ENCODE results near the gene CAD.
"Not testable (repeated sequence)": the region's sequence is repeated elsewhere in the genome, so short reads cannot be mapped to it uniquely, and the experiment has no call there.

The CAD gene

DNA sequence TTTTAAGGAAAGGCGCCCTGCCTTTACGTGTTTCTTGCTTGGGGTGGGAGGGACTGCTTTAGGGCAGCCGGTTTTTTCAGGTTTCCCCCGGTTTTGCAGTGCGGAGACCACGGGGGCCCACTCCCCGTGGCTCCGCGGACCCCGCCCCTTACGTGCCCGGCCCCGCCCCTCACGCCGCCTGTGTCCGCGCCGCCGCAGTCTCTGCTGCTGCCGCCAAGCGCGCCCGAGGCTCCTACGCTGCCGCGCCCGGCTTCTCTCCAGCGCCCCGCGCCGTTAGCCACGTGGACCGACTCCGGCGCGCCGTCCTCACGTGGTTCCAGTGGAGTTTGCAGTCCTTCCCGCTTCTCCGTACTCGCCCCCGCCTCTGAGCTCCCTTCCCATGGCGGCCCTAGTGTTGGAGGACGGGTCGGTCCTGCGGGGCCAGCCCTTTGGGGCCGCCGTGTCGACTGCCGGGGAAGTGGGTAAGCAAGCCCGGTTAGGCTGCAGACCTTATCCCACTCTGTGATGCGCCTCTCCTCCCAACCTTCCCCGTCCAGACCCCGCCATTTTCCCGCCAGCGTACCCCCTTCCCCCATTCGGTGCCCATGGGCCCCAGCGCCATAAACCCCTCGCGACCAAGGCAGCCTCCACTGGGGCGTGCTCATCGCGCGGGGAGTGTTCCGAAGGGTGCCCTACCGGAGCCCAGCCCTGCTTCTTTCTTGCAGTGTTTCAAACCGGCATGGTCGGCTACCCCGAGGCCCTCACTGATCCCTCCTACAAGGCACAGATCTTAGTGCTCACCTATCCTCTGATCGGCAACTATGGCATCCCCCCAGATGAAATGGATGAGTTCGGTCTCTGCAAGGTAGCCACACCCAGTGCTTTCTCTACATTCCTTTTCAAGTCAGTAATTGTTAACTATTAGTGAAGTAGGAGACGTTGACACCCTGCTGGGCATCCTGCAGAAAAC lies at the start of gene CAD:
Gene CAD (plus strand): TSS at position 197 of the 949 bp plus-strand sequence. CDS start 183 bp downstream, at position 380.
- DNase-seq (ENCODE audit: low read depth, low spot score): peak; percentile 78

DNA sequence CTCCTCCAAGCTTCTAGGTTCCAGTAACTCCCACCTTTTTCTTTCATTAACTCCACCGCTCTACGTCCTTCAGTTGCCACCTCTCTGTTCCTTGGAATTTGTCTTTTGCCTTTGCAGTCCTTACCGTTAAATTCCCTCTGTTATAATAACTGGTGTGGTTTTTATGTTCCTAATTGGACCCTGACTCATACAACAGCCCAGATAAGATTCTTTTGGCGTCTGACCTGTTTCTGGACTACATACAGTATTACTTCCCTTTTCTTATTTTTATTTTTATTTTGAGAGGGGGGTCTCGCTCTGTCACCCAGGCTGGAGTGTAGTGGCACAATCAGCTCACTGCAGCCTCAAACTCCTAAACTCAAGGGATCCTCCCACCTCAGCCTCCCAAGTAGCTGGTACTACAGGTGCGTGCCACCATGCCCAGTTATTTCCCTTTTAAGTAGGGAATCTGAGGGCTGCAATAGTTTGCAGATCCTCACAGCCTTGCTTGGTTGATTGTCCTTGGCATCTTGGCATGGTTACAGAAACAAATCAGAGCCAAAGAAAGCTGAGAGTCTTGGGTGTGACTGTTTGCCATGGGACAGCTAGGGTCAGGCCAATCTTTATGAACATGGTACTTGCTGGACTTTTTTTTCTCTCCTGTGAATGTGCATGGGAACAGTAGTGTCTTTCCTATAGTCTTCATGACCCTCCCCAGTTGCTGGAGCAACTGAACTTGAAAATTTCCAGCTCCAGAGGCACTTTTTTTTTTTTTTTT lies 46.4 kb upstream of the CAD start:
- DNase-seq (ENCODE audit: low read depth, low spot score): no peak

DNA sequence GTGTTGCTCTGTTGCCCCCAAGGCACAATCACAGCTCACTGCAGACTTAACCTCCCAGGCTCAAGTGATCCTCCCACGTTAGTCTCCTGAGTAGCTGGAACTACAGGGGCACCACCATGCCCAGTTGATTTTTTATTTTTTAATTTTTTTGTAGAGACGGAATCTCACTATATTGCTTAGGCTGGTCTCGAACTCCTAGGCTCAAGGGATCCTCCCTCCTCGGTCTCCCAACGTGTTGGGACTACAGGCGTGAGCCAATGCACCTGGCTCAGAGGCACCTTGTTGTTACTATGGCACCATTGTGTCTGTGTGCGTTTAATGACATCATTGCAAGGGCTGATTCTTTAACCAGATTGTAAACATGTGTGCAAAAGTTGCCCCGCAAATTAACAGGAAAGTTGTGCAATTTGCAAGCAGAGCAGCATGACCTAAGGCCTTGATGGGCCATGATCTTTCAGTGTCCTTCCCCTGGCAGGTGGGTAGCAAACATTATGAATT lies 45.8 kb upstream of the CAD start:
- no peak for DNase-seq (ENCODE audit: low read depth, low spot score)

DNA sequence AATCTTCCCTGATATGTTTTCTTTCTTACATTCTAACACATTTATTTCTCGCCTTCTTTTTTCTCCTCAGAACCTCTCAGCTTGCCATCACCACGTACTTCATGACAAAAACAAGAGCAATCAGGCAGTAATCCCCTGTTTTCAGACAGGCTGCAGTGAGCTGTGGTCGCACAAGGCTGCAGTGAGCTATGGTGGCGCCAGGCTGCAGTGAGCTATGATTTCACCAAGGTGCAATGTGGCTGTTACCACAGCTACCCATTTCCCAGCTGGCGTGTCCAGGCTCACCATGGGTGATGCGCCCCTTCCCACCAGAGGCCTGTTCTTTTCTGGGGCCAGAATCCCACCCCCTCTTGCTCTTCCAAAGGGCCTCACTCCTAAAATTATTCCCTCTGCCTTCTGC lies 42.5 kb upstream of the CAD start:
- no peak for DNase-seq (ENCODE audit: low read depth, low spot score)

DNA sequence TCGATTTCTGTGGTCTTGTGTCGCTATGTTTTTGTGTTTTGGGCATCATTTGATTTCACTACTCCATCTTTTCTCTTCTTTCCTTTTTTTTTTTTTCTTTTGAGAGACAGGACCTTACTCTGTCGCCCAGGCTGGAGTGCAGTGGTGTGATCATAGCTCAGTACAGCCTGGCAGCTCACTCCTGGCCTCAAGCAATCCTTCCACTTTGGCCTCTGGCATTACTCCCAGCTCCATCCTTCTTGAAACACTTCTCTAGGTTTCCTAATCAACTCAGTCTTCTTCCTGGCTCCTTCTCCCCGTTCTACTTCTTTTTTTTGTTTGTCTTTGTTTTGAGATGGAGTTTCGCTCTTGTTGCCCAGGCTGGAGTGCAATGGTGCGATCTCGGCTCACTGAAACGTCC lies 41.8 kb upstream of the CAD start:
- no peak for DNase-seq (ENCODE audit: low read depth, low spot score)

DNA sequence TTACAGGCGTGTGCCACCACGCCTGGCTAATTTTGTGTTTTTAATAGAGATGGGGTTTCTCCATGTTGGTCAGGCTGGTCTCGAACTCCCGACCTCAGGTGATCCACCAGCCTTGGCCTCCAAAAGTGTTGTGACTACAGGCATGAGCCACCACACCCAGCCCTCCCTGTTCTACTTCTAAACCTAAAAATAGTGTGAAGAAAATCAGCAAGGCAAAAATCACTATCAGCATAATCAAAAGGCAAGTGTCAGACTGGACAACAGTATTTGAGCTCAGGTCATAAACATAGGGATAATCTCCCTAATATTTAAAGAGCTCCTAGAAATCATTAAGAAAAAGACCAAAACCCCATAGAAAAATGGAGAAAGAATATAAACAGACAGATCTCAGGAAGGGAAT lies 41.4 kb upstream of the CAD start:
- not testable (repeated sequence) for DNase-seq (ENCODE audit: low read depth, low spot score)

DNA sequence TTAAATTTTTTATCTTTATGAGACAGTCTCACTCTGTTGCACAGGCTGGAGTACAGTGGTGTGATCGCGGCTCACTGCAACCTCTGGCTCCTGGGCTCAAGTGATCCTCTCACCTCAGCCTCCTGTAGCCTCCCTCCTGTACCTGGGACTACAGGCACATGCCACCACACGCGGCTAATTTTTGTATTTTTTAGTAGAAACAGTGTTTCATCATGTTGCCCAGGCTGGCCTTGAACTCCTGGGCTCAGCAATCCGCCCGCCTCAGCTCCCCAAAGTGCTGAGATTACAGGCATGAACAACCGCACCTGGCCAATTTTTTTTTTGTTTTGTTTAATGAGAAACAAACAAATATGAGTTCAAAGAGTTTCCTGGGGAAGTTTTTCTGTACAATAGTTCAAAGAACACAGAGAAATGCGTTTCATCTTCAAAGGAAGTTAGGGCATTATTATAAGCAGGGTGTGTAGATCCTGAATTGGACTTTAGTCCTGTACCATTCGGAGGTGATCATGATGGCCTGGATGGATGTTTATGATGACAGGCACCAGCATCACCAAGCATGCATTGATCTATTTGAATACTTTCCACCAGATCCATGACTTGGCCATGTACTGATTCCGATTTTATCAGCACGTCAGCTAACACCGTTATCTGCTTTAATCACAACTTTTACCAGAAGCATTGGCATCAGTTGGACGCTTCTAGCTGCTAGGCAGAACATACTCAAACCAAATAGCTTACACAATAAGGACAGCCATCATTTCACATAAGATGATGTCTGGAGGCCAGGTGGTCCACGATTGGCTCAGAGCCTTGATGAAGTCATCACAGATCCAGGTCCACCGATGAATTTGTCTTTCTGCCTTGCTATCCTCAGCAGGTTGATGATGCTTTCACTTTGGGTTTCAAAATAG lies 39.5 kb upstream of the CAD start:
- DNase-seq (ENCODE audit: low read depth, low spot score): no peak

DNA sequence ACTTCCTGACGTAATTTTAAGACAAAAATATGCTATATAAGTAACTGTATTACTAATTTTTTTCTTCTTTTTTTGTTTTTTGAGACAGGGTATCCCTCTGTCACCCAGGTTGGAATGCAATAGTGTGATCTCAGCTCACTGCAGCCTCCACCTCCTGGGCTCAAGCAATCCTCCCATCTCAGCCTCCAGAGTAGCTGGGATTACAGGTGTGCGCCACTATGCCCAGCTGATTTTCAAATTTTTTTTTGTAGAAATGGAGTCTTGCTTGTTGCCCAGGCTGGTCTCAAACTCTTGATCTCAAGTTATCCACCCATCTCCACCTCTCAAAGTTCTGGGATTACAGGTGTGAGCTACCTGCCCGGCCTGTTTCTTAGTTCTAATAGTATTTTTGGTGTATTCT lies 38.7 kb upstream of the CAD start:
- DNase-seq (ENCODE audit: low read depth, low spot score): no peak

DNA sequence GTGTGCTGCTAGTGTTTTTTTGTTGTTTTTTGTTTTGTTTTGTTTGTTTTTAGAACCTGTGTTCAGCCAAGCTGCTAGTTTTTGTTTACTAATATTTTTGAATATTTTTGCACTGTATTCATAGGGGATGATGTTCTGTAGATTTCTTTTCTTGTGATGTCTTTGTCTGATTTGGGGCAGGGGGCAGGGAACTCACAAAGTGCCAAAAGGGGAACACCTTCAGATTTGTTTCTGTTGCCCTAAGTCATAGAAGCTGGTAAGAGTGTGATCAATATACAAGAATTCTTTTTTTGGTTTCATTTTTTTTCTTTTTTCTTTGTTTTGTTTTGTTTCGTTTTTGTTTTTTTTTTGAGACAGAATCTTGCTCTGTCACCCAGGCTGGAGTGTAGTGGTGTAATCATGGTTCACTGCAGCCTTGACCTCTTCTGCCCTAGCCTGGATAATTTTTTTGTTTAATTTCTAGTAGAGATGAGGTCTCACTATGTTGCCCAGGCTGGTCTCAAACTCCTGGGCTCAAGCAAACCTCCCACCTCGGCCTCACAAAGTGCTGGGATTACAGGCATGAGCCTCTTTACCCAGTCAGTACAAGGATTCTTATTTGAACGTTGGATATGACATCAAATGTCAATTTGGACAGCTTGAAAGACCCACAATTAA lies 37.7 kb upstream of the CAD start:
- DNase-seq (ENCODE audit: low read depth, low spot score): no peak

DNA sequence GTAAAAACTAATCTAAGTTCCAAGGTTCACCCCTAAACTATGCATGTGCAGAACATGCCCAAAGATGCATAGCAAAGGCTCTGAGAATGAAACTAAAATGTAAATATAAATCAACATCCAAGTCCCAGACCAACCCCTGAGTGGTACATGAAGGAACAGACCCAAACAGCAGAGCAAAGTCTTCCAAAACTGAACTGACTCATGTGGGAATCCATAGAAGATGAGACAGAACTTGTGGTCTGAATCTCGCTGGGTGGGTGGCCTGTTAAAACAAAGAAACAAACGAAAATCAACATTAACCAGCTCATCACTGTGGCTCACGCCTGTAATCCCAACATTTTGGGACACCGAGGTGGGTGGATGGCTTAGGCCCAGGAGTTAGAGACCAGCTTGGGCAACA lies 34.8 kb upstream of the CAD start:
- no peak for DNase-seq (ENCODE audit: low read depth, low spot score)

DNA sequence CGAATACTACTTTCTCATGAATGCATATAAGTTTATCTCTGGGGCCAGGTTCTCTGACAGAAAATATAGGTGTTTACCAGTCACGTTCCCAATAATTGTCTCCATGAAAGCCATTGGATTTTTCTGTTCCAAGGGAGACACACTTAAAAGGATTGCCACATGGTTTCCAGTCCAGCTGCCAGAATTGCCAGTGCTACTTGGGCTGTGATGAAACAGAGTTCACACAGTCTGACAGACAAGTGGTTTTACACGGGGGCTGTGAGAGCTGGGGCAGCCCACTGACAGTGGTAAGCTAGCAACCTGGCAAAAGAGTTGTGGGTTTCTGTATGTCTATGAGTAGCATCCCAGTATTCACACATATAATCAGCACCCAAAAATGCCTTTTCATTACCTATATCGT lies 33.1 kb upstream of the CAD start:
- no peak for DNase-seq (ENCODE audit: low read depth, low spot score)

DNA sequence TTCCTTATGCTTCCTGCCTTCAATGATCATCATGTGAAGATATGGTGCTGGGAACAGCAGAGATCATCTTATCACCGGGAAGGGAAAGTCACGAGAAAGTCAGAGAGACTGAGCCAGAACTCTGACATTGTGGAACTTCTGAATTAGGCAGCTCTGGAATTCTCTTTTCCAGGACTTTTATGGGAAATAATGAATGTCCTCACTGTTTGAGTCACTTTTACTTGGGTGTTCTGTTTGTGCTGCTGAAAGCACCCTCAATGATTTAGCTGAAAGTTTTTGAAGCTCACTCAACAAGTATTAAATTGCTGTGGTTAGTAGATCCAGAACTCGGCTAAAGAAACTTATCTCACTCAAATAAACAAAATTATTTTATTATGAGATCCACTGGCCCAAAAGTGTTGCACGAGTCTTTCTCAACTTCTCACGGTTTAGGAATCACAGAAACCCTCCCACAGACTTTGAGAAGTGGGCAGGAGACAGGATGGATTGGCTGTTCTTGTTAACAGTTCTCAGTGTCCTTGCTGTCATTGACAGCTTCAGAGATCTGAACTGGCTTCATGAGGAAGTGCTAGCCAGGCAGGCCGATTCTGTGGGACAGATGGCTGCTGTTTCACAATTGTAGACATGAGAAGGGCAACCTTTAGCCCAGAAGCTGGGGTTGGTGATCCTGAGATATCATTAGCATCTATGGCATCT lies 31.7 kb upstream of the CAD start:
- no peak for DNase-seq (ENCODE audit: low read depth, low spot score)

DNA sequence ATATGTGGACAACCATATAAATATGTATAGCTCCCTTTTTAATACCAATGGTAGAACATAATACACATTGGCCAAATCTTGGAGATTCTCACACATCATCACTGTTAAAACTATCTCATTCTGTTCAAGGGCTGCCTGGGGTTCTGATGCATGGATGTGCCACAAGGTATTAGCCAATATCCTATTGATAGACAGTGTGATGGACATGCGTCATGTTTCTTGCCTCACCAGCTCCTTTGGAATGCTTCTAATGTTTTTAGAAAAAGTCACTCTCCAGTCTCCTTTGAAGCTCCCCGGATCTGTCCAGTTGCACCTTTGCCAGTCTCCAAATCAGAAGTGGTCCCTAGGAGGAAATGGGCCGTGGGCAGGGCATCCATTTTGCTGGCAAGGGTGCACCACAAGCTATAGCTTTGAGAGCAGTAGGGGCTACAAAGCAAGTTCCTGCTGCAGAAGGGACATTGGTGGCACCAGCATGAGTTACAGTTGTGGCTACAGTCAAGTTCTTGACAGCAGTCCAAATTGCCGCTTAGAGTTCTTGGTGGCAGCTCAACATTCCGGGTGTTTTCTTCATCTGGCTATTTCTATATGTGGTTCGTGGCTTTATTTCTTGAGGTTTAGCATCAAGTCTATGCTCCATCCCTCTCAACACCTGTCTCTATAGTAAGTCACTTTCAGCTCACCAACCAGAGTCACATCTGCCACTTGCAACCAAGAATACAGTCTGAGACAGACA lies 30.4 kb upstream of the CAD start:
- DNase-seq (ENCODE audit: low read depth, low spot score): no peak

DNA sequence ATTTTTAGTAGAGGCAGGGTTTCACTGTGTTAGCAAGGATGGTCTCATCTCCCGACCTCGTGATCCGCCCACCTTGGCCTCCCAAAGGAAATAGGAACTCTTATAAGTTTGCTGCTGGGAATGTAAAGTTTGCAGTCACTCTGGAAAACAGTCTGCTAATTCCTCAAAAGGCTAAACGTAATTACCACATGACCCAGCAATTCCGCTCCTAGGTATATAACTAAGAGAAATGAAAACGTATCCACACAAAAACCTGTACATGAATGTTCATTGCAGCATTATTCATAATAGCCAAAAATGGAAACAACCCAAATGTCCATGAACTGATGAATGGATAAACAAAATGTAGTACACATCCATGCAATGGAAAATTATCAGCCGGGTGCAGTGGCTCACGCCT lies 27.2 kb upstream of the CAD start:
- DNase-seq (ENCODE audit: low read depth, low spot score): no peak

DNA sequence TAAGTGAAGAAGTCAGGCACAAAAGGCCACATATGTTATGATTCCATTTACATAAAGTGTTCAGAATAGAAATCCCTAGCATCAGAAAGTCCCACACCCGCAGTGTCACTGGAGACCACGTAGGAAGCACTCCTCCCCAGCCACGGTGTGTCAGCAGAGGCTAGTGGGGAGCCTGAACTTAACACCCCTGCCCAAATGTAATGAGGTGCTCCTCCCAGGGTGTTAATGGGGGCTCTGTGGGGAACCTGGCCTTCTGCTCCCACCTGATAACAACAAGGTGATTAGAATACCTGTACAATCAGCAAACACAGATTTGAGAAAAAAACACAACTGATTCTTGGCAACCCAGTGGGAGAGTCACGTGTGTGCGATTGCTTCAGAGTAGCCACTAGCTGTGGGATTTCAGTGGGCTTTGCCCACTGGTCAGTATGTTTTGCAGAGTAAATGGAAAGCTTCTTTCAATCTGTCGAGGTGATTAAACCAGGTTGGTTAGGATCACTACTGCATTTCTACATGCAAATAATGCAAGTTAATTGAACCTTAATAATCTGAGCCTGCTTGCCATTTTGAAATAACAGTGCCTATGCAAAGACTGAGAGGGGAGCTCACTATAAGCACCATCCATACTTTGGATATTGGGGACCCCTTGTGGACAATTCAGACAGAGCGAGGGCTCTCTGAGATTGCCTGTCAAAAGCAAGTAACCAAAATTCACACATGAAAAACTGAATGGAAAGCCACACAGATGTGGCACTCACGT lies 25.9 kb upstream of the CAD start:
- no peak for DNase-seq (ENCODE audit: low read depth, low spot score)

DNA sequence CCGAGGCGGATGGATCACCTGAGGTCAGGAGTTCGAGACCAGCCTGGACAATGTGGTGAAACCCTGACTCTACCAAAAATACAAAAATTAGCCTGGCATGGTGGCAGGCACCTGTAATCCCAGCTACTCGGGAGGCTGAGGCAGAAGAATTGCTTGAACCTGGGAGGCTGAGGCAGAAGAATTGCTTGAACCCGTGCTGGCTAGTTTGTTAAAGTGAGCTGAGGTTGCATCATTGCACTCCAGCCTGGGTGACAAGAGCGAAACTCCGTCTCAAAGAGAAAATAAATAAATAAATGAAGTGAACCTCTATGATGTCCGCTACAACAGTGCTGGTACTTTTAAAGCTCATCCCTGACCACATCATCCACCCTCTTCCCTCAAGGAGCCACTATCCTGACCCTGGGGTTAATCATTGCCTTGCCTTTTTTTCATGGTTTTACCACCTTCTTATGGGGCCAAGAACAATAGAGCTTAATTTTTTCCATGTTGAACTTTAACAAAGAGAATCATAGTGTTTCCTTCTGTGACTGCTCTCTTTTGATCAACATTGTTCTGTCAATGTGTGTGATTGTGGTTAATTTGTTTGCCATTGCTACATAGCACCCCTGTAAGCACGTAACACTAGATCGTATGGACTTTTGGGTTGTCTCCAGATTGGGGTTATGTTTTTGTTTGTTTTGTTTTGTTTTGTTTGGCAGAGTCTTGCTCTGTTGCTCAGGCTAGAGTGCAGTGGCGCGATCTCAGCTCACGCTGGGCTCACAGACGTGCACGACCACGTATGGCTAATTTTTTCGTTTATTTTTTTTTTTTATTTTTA lies 22.4 kb upstream of the CAD start:
- DNase-seq (ENCODE audit: low read depth, low spot score): no peak

DNA sequence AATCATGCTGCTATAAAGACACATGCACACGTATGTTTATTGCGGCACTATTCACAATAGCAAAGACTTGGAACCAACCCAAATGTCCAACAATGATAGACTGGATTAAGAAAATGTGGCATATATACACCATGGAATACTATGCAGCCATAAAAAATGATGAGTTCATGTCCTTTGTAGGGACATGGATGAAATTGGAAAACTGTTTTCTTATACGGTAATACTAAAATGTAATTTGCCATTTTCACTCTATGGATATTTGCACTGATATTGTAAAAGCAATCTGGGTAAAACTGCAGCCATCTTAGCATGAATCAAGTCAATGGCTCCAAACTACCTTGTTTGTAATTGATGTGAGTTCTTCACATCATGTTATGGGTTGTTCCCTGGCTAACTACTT lies 21.4 kb upstream of the CAD start:
- DNase-seq (ENCODE audit: low read depth, low spot score): not testable (repeated sequence)

DNA sequence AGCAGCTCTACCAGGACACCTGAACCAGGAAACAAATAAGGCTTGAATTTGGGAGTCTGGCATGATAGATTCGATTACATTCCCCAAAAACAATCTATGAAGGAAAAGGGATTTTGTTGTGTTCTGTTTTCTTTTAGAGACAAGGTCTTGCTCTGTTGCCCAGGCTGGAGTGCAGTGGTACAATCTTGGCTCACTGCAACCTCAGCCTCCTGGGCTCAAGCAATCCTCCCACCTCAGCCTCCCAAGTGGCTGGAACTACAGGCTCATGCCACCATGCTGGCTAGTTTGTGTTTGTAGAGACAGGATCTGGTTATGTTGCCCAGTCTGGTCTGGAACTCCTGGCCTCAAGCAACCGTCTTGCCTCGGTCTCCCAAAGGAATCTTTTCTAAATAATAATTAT lies 19.1 kb upstream of the CAD start:
- DNase-seq (ENCODE audit: low read depth, low spot score): not testable (repeated sequence)

Measured in activated CD4-positive, CD25-positive, alpha-beta regulatory T cell treated with anti-CD3 and anti-CD28 coated beads, Interleukin-2, amount 50 U/mL, for 16 hours (primary cell).